ES-I3 (cell line): Measurements from ENCODE around the gene HABP4.

Experiments used
- H3K36me3 ChIP-seq: 2 replicates; pipeline ENCODE4 v1.6.1; 2013; ENCODE audit warnings: mild to moderate bottlenecking, low read length, control low read depth, moderate library complexity; ENCODE audit not compliant: insufficient read depth
- H3K4me1 ChIP-seq: 2 replicates; pipeline ENCODE4 v1.6.1; 2013; ENCODE audit warnings: mild to moderate bottlenecking, control low read depth, low read length; ENCODE audit not compliant: insufficient read depth
- H3K9ac ChIP-seq: 2 replicates; pipeline ENCODE4 v1.6.1; 2013; ENCODE audit warnings: low read depth, mild to moderate bottlenecking, low read length, moderate library complexity
- H3K9me3 ChIP-seq: 2 replicates; pipeline ENCODE4 v1.6.1; 2013; ENCODE audit warnings: mild to moderate bottlenecking, low read length, moderate library complexity; ENCODE audit not compliant: control insufficient read depth, insufficient read depth

HABP4 gene, protein sequence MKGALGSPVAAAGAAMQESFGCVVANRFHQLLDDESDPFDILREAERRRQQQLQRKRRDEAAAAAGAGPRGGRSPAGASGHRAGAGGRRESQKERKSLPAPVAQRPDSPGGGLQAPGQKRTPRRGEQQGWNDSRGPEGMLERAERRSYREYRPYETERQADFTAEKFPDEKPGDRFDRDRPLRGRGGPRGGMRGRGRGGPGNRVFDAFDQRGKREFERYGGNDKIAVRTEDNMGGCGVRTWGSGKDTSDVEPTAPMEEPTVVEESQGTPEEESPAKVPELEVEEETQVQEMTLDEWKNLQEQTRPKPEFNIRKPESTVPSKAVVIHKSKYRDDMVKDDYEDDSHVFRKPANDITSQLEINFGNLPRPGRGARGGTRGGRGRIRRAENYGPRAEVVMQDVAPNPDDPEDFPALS

DNA sequence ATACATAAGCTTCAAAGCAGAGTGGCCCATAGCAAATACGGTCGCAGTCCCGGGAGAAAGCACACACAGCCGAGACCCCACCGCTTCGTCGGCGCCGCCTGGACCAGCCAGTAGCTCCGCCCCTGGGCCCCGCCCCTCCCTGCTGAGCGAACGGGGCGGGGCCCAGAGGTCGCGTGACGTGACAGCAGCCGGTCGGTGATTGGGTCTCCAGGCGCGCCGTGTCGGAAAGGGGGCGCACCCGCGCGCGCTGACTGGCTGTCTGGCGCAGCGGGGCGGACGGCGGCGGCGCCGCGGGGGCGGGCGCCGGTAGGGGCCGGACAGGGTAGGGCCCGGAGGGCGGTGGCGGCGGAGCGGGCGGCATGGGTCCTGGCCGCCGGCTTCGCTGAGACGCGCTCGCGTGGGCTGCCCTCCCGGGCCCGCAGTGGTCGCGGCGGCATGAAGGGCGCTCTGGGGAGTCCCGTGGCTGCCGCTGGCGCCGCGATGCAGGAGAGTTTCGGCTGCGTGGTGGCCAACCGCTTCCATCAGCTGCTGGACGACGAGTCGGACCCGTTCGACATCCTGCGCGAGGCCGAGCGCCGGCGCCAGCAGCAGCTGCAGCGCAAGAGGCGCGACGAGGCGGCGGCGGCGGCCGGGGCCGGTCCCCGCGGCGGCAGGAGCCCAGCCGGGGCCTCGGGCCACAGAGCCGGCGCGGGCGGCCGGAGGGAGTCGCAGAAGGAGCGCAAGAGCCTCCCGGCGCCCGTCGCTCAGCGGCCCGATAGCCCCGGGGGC is at the start of gene HABP4:
HABP4 (plus strand) TSS at position 325 of the 768 bp plus-strand sequence; CDS start at position 436, 111 bp downstream.
- Histone ChIP-seq H3K36me3 (no peaks in the 10 kb centered on the region), H3K9ac (peak within 1 kb of the TSS; percentile 54), H3K9me3 (no peaks in the 10 kb centered on the region), H3K4me1 (peaks cover 4% of the 10 kb centered on the region; the same call in 1 of the 2 replicates)

DNA sequence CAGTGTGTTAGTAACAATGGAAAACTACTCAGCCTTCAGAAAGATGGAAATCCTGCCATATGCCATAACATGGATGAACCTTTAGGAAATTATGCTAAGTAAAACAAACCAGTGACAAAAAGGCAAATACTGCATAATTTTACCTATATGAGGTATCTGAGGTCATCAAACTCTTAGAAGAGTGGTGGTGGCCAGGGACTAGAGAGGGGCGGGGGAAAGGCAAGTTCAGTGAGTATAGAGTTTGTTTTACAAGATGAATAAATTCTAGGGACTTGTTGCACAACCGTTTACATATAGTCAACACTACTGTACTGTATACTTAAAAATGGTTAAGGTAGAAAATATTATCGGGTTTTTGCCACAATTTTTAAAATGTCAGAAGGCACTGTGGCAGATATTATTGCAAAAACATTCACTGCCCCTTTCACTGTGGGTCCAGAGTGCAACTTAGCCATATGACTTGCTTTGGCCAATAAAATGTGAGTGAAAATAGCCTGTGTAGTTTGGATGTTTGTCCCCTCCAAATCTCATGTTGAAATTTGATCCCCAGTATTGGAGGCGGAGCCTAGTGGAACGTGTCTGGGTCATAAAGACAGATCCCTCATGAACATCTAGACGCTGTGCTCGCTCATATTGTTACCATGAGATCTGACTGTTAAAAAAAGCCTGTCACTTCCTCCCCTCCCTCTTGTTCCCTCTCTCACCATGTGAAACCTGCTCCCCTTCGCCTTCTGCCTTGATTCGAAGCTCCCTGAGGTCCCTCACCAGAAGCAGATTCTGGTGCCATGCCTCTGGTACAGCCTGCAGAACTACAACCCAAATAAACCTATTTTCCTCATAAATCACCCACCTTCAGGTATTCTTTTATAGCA is 41.3 kb upstream of the HABP4 start:
- no peak overlapping the region for H3K9ac ChIP-seq
- no peaks in the 10 kb centered on the region for H3K9me3 ChIP-seq
- no peaks in the 10 kb centered on the region; the same call in 1 of the 2 replicates for H3K36me3 ChIP-seq
- H3K4me1 ChIP-seq = peaks cover 8% of the 10 kb centered on the region; the same call in 1 of the 2 replicates

DNA sequence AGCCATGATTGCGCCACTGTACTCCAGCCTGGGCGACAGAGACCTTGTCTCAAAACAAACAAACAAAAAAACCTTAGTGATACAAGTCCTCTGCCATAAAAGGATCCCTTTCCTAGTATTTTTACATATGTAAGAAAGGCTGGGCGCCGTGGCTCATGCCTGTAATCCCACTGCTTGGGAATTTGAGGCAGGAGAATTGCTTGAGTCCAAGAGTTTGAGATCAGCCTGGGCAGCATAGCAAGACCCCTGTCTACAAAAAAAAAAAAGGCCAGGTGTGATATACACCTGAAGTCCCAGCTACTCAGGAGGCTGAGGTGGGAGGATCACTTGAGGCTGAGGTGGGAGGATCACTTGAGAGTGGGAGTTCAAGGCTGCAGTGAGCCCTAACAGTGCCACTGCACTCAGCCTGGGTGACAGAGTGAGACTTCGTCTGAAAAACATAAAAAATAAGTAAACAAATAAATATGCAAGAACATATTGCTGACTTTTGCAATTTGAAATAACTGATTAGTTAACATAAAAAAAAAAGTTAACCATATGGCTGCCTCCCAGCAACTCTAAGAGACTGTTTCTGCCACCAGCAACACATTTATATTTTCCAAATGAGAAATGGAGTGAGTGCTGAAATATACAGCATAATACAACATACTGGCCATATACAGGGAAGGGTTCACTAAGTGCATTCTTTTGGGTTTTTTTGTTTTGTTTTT is 38.7 kb upstream of the HABP4 start:
- Histone ChIP-seq H3K4me1 (peaks cover 8% of the 10 kb centered on the region; the same call in 1 of the 2 replicates), H3K36me3 (no peaks in the 10 kb centered on the region; the same call in 1 of the 2 replicates), H3K9me3 (no peaks in the 10 kb centered on the region), H3K9ac (no peak overlapping the region)

DNA sequence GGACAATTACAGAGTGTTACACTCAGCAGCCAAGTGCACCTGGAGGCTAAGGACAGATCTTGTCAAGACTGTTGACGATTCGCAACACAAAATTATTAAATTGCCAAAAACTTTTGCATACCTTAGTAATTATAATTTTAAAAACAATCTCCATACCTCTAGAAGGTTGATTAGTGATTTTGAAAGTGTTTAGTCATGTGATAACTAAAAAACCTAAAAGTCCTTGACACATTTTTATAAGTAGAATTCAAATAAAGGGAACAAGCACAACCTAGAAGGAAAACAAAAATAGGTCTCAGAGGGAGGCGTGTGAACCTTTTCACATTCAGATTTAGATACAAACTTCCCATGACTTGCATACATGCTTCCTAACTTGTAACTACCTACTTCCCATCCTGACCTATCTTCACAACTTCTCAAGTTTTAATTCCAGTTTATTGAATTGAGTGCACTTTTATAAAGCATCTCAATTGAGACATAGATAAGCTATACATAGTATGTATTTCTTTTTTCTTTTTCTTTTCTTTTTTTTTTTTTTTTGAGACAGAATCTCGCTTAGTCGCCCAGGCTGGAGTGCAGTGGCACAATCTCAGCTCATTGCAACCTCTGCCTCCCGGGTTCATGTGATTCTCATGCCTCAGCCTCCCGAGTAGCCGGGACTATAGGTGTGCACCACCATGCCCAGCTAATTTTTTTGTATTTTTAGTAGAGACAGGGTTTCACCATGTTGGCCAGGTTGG is 37.6 kb upstream of the HABP4 start:
- peaks cover 8% of the 10 kb centered on the region; the same call in 1 of the 2 replicates for H3K4me1 ChIP-seq
- no peaks in the 10 kb centered on the region; the same call in 1 of the 2 replicates for H3K36me3 ChIP-seq
- H3K9ac ChIP-seq = no peak overlapping the region; the same call in 1 of the 2 replicates
- no peaks in the 10 kb centered on the region for H3K9me3 ChIP-seq

DNA sequence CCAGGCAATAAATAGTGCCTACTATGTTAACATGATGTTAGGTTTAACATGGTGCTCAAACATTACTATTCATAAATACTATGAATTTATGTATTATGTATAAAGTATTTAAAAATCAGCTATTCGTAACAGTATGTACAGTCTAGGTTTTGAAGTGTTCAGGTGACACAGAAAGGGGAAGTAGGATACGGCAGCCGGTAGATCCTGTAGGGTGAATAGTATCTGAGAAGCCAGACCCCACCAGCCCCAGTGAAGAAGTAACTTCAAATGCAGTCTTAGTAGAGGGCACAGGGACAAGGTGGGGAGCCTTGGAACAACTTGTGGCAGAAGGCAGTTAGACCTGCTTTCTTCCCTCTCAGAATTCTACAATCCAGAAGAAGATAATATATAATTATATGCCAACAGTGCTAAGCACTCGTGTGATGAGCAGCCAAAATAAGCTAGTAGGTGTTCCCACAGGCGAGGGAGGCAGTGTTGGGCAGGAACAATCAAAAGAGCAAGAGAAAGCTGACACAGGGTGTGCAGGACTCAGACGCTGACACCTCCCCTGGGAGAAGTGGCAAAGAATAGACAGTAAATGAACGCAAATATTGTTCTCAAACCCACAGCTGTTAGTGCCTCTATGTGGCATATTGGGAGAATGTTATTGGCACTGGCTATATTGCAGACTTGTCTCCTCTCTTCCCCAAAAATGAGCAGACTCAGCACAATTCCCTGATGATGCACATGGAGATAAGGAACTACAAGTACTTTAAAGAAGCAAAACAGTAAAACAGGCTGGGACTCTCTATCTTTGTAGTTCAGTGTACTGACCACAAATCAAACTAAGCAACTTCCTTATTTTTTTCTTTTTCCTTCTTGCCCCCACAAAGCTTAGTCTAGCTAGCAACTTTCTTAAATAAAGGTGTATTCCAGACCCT is 36.4 kb upstream of the HABP4 start:
- Histone ChIP-seq H3K4me1 (peaks cover 8% of the 10 kb centered on the region; the same call in 1 of the 2 replicates), H3K9ac (no peak overlapping the region), H3K9me3 (no peaks in the 10 kb centered on the region), H3K36me3 (no peaks in the 10 kb centered on the region; the same call in 1 of the 2 replicates)

DNA sequence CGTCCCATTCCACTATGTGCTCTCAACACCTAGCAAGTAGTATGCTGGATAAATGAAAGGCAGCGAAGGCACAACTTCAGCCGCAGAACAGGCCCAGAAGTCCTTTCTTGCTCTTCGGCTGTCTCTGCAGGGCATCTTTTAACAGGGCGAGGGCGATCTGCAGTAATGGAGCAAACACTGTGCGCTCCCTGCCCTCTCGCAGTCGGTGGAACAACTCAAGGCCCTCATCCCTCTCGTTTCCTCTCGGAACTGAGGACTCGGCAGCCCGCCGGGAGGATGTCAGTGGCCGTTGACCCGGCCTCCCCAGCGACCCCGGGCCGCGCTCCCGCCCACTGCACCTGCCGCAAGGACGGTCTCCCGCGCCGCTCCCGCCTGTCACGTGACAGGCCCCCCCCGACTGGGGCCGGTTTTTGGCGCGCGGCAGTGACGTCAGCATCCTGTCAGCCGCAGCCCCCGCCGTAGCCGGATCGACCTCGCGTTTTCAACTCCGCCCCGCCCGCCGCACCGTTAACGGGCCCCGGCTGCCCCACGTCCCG is 32.9 kb upstream of the HABP4 start:
- Histone ChIP-seq H3K9ac (peak overlapping the region; percentile 89), H3K4me1 (peaks cover 11% of the 10 kb centered on the region), H3K9me3 (no peaks in the 10 kb centered on the region), H3K36me3 (no peaks in the 10 kb centered on the region)

DNA sequence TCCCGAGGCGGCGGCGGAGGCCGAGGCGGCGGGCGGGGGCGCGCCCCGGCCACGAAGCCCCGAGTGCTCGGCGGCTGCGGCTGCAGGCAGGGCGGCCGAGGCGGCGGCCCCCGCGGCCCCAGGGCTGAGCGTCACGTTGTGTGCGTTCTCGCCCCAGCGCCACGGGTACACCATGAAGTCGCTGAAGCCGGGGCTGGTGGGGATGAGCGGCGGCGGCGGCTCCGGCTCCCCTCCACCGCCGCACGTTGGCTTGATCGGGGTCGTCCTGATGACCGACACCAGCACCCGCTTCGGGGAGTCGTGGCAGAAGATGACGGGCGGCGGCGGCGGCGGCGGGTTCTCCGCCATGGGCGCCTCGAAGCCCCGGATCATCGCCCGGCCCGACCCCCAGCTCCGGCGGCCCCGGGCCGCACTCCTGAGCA is 32.3 kb upstream of the HABP4 start:
- Histone ChIP-seq H3K36me3 (no peaks in the 10 kb centered on the region), H3K9ac (peak overlapping the region; percentile 87), H3K9me3 (no peaks in the 10 kb centered on the region), H3K4me1 (peaks cover 6% of the 10 kb centered on the region)

DNA sequence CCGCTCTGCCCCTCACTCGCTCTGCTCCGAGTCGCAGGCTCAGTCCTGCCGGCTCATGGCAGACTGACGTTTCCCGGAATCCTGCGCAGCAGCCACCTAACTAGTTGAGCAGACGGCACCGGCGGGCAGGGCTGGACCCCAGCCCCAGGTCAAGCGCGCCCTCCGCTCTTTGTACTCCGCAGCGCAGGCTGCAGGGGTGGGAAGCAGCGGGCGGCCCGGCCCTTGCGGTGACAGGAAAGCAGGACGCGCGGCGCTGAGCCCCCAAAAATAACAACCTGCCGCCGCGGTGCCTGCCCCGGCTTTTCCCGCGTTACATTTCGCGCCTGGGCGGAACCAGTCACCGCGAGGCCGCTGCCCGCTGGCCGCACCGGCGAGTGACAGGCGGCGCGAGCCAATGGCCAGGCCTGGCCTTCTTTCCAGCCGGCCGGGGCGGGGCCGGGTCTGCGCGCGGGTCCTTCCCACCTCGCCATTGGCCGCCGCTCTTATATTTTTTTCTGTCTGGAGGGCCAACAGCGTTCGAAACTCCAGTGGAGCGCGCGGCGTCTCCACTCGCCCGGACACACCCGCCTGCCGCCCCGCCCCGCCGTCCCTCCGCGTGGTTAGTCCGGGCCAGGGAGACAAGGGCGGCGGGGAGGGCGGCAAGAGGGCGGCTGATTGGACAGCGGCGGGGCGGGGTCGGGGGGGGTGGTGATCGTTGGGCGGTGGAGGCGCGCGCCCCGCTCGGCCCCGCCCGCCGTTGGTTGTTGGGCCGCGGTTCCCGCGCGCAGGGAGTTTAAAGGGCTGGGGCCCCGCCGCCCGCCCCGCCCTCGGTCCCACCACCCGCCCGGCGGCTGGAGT is 31.7 kb upstream of the HABP4 start, which contains the start of gene ZNF367:
ZNF367 (minus strand) TSS at position 288 of the 837 bp plus-strand sequence. CDS start 338 bp downstream, outside the sequence.
- Histone ChIP-seq H3K9ac (peak within 1 kb of the TSS; percentile 89), H3K9me3 (no peaks in the 10 kb centered on the region), H3K4me1 (peaks cover 8% of the 10 kb centered on the region), H3K36me3 (no peaks in the 10 kb centered on the region)

DNA sequence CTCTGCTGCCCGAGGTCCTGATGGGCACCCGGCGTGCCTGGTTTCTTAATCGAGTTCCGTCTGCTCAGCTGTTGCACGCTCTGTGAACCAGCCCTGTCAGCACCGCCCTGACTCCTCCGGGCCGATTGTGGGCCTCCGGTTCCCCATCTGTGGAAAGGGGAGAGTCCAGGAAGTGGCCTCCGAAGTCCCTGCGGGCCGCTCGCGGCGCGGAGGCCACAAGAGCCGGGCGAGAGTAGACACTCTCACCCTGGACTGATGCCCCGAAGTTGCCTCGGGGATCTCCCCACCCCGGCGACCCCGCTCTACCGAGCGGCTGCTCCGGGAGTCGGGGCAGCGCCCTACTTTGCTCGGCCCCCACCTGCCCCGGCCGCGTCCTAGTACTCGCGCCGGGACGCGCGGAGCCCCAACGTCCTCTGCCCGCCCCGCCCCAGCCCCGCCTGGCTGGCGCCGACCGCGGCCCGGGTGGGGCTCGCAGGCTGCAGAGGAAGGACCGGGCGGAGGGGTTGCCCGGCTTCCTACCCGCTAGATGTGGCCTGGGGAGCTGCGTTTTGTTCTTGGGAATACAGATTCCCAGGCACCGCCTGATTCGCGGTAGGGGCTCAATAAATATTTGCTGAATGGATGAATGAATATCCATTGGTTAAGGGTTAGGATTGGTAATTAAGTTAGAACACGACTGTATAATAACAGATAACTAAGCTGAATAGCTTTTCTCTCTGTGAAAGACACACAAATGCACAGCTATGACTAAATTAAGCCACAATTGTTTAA is 30.9 kb upstream of the HABP4 start:
- Histone ChIP-seq H3K9ac (peak overlapping the region; percentile 89), H3K36me3 (no peaks in the 10 kb centered on the region), H3K4me1 (peaks cover 10% of the 10 kb centered on the region), H3K9me3 (no peaks in the 10 kb centered on the region)

DNA sequence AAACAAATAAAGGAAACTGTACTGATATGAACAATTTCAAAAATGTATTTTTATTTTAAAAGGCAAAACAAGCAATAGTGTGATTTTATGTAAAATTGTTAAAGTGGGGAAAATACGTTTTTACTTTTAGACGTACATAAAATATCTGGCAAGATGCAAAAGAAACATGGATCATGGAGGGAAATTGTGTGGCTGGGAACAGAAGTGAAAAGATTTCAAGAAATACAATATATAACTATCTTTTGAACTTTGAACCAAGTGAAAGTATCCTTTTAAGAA is 30.3 kb upstream of the HABP4 start:
- Histone ChIP-seq H3K9me3 (no peaks in the 10 kb centered on the region), H3K9ac (peak overlapping the region; percentile 89), H3K36me3 (no peaks in the 10 kb centered on the region), H3K4me1 (peaks cover 10% of the 10 kb centered on the region)
